ENCODE data around the gene NUP37. TPM values are rescaled to one million over a fixed set of nuclear protein-coding genes. Genes with fewer than 3 reads are reported as not detected.

Gene NUP37
- total and polyA plus RNA-seq, 2 donors (not counting 1 experiment from before 2014, with no cell fraction given) = 19.1 to 22.2 TPM

- no peak for TF ChIP-seq EZH2 (IDR thresholded peaks at IDR 0.05; ENCODE audit: borderline replicate concordance, insufficient read depth, low read depth, low read length, poor library complexity, severe bottlenecking)
- TF ChIP-seq, protein P1, sequence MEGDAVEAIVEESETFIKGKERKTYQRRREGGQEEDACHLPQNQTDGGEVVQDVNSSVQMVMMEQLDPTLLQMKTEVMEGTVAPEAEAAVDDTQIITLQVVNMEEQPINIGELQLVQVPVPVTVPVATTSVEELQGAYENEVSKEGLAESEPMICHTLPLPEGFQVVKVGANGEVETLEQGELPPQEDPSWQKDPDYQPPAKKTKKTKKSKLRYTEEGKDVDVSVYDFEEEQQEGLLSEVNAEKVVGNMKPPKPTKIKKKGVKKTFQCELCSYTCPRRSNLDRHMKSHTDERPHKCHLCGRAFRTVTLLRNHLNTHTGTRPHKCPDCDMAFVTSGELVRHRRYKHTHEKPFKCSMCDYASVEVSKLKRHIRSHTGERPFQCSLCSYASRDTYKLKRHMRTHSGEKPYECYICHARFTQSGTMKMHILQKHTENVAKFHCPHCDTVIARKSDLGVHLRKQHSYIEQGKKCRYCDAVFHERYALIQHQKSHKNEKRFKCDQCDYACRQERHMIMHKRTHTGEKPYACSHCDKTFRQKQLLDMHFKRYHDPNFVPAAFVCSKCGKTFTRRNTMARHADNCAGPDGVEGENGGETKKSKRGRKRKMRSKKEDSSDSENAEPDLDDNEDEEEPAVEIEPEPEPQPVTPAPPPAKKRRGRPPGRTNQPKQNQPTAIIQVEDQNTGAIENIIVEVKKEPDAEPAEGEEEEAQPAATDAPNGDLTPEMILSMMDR (IDR thresholded peaks at IDR 0.05) = no peak
- CTCF ChIA-PET = no interaction called here
- Mint-ChIP-seq H3K9me3 (ENCODE audit: insufficient read depth) (no peaks in the 10 kb centered on the region), H3K4me1 (no peaks in the 10 kb centered on the region), H3K4me3 (no peak overlapping the region), H3K27ac (no peak overlapping the region), H3K27me3 (no peaks in the 10 kb centered on the region)
- Histone ChIP-seq H3K27me3 (replicated peaks in 1 of 4; ENCODE audit: control extremely low read depth in 1 of 4, control insufficient read depth in 3 of 4, insufficient read depth in 4 of 4, low read length in 3 of 4) (peaks cover 0 to 4% (median 0%) of the 10 kb centered on the region in 4 experiments), H3K9ac (ENCODE audit: low read length) (no peak overlapping the region), H2AFZ (ENCODE audit: insufficient read depth, low read depth, low read length, poor library complexity, severe bottlenecking) (no peak overlapping the region), H3K27ac (ENCODE audit: low read length in 2 of 2) (no peak overlapping the region), H3K4me2 (replicated peaks; ENCODE audit: low read depth, low read length, poor library complexity, severe bottlenecking) (no peak overlapping the region), H3K9me3 (ENCODE audit: control extremely low read depth in 1 of 3, control insufficient read depth in 2 of 3, insufficient read depth in 1 of 3, low read length in 2 of 3) (no peaks in the 10 kb centered on the region), H3K36me3 (replicated peaks in 1 of 2; ENCODE audit: control extremely low read depth in 1 of 2, control insufficient read depth in 1 of 2, extremely low read depth in 1 of 2, insufficient read depth in 2 of 2, low read length in 1 of 2) (peaks cover 1 to 4% of the 10 kb centered on the region in 2 experiments), H3K79me2 (ENCODE audit: control insufficient read depth, insufficient read depth, low read length) (no peaks in the 10 kb centered on the region), H3K4me3 (ENCODE audit: control extremely low read depth in 1 of 5, extremely low read depth in 1 of 5, insufficient read depth in 1 of 5, low read depth in 2 of 5, low read length in 4 of 5) (no peak overlapping the region), H4K20me1 (ENCODE audit: control insufficient read depth, insufficient read depth, low read length, poor library complexity, severe bottlenecking) (no peaks in the 10 kb centered on the region), H3K4me1 (ENCODE audit: control insufficient read depth in 2 of 2, insufficient read depth in 2 of 2, low read length in 2 of 2) (no peaks in the 10 kb centered on the region)
- no peak for ATAC-seq (ENCODE audit: low read depth)
- WGBS (ENCODE audit: insufficient coverage) = no CpG with 5 or more reads among the region's 3 CpGs
- POLR2A ChIA-PET = no interaction called here
- DNase-seq = no peak
- intact Hi-C loops (cut with micrococcal nuclease) = no loop called here
Observed at GRCh38 chr12:102069707-102070106, 50.2 kb downstream of the NUP37 start.

- ATAC-seq (ENCODE audit: low read depth) (no peak), DNase-seq (no peak)
- Histone ChIP-seq H3K27ac (ENCODE audit: low read length in 2 of 2) (no peak overlapping the region), H3K36me3 (replicated peaks in 1 of 2; ENCODE audit: control extremely low read depth in 1 of 2, control insufficient read depth in 1 of 2, extremely low read depth in 1 of 2, insufficient read depth in 2 of 2, low read length in 1 of 2) (no peaks in the 10 kb centered on the region), H3K9me3 (ENCODE audit: control extremely low read depth in 1 of 3, control insufficient read depth in 2 of 3, insufficient read depth in 1 of 3, low read length in 2 of 3) (no peaks in the 10 kb centered on the region), H3K4me3 (ENCODE audit: control extremely low read depth in 1 of 5, extremely low read depth in 1 of 5, insufficient read depth in 1 of 5, low read depth in 2 of 5, low read length in 4 of 5) (no peak overlapping the region), H3K79me2 (ENCODE audit: control insufficient read depth, insufficient read depth, low read length) (no peaks in the 10 kb centered on the region), H4K20me1 (ENCODE audit: control insufficient read depth, insufficient read depth, low read length, poor library complexity, severe bottlenecking) (no peaks in the 10 kb centered on the region), H3K4me1 (ENCODE audit: control insufficient read depth in 2 of 2, insufficient read depth in 2 of 2, low read length in 2 of 2) (no peaks in the 10 kb centered on the region), H2AFZ (ENCODE audit: insufficient read depth, low read depth, low read length, poor library complexity, severe bottlenecking) (no peak overlapping the region), H3K9ac (ENCODE audit: low read length) (no peak overlapping the region), H3K27me3 (replicated peaks in 1 of 4; ENCODE audit: control extremely low read depth in 1 of 4, control insufficient read depth in 3 of 4, insufficient read depth in 4 of 4, low read length in 3 of 4) (peaks cover 0 to 4% (median 0%) of the 10 kb centered on the region in 4 experiments), H3K4me2 (replicated peaks; ENCODE audit: low read depth, low read length, poor library complexity, severe bottlenecking) (no peak overlapping the region)
- H3K4me1 Mint-ChIP-seq = no peaks in the 10 kb centered on the region
- H3K27me3 Mint-ChIP-seq = no peaks in the 10 kb centered on the region
- TF ChIP-seq EZH2 (IDR thresholded peaks at IDR 0.05; ENCODE audit: borderline replicate concordance, insufficient read depth, low read depth, low read length, poor library complexity, severe bottlenecking) = no peak
- TF ChIP-seq, protein P1 (IDR thresholded peaks at IDR 0.05) = no peak
- no peaks in the 10 kb centered on the region for H3K9me3 Mint-ChIP-seq (ENCODE audit: insufficient read depth)
- ChIA-PET CTCF (no interaction called here), POLR2A (no interaction called here)
- no peak overlapping the region for H3K4me3 Mint-ChIP-seq
- intact Hi-C loops (cut with micrococcal nuclease) = no loop called here
- WGBS (ENCODE audit: insufficient coverage) = 86% methylated on average over 4 of the region's 5 CpGs
- no peak overlapping the region for H3K27ac Mint-ChIP-seq
Observed at GRCh38 chr12:102067574-102068258, 52.2 kb downstream of the NUP37 start.
